SU-DHL-6 (cell line): Measurements from ENCODE around the gene MYL12B.

ENCODE experiments used
- H2AFZ ChIP-seq: fragments of 200-600 bp; sonication (generic); 2 replicates; pipeline ENCODE4 v1.6.1; 2014; ENCODE audit warnings: low read depth, mild to moderate bottlenecking, moderate library complexity, mixed read lengths, antibody characterized with exemption, low read length; ENCODE audit not compliant: severe bottlenecking
- H3F3A ChIP-seq: fragments of 200-600 bp; shearing (Covaris generic); 2 replicates; pipeline ENCODE4 v1.6.0; 2016; ENCODE audit warnings: antibody characterized with exemption, mild to moderate bottlenecking; ENCODE audit not compliant: insufficient read depth
- H3K27ac ChIP-seq: fragments of 200-600 bp; sonication (generic); 2 replicates; pipeline ENCODE4 v1.5.1; 2016; ENCODE audit warnings: low read depth, mild to moderate bottlenecking, low read length, moderate library complexity, mixed read lengths
- H3K27me3 ChIP-seq: fragments of 200-600 bp; sonication (generic), shearing (Covaris generic); 2 replicates; pipeline ENCODE4 v1.6.0; 2014; ENCODE audit warnings: mild to moderate bottlenecking, low read length
- H3K36me3 ChIP-seq: fragments of 200-600 bp; sonication (generic); 2 replicates; pipeline ENCODE4 v1.6.1; 2014; ENCODE audit warnings: mild to moderate bottlenecking, low read length, mixed read lengths
- H3K4me2 ChIP-seq: fragments of 300-600, 200-600 bp; shearing (Covaris generic), sonication (generic); 2 replicates; pipeline ENCODE4 v1.6.0; 2014; ENCODE audit warnings: low read length, low read depth, mild to moderate bottlenecking; ENCODE audit not compliant: poor library complexity, severe bottlenecking
- H3K4me3 ChIP-seq: fragments of 200-600 bp; sonication (generic); 2 replicates; pipeline ENCODE4 v1.5.1; 2014; ENCODE audit warnings: antibody characterized with exemption, low read length, mild to moderate bottlenecking, mixed read lengths; ENCODE audit not compliant: insufficient read depth, poor library complexity, severe bottlenecking
- H3K79me2 ChIP-seq: fragments of 200-600 bp; sonication (generic); 2 replicates; pipeline ENCODE4 v1.6.1; 2014; ENCODE audit warnings: mild to moderate bottlenecking, low read length, moderate library complexity; ENCODE audit not compliant: insufficient read depth
- H3K9ac ChIP-seq: fragments of 200-600 bp; sonication (generic); 2 replicates; pipeline ENCODE4 v1.7.0; 2014; ENCODE audit warnings: mild to moderate bottlenecking, low read length
- H3K9me2 ChIP-seq: fragments of 200-600 bp; sonication (generic); replicated peaks from 2 replicates; pipeline ENCODE4 v1.6.1; 2014; ENCODE audit warnings: low read length; ENCODE audit not compliant: insufficient read depth
- H3K9me3 ChIP-seq: fragments of 200-600 bp; sonication (generic); 2 replicates; pipeline ENCODE4 v1.6.1; 2014; ENCODE audit warnings: low read length, mixed read lengths; ENCODE audit not compliant: insufficient read depth
- H4K20me1 ChIP-seq: fragments of 200-600 bp; sonication (generic); 2 replicates; pipeline ENCODE4 v1.6.1; 2014; ENCODE audit warnings: low read depth, mild to moderate bottlenecking, antibody characterized with exemption, low read length, moderate library complexity, mixed read lengths
- EZH2phosphoT487 ChIP-seq: fragments of 200-600 bp; sonication (generic), shearing (Covaris generic); conservative IDR thresholded peaks from 2 replicates; pipeline ENCODE4 v1.6.1; 2018; ENCODE audit warnings: mild to moderate bottlenecking, antibody characterized with exemption, low read length, moderate library complexity, mixed read lengths
- TF ChIP-seq, protein P1 (sequence below): fragments of 200-600 bp; sonication (generic); IDR thresholded peaks from one replicate; pipeline ENCODE4 v1.5.1; 2017; ENCODE audit warnings: antibody characterized with exemption, mild to moderate bottlenecking, low read length, moderate library complexity; ENCODE audit not compliant: insufficient read depth, poor library complexity, severe bottlenecking

MYL12B gene

DNA sequence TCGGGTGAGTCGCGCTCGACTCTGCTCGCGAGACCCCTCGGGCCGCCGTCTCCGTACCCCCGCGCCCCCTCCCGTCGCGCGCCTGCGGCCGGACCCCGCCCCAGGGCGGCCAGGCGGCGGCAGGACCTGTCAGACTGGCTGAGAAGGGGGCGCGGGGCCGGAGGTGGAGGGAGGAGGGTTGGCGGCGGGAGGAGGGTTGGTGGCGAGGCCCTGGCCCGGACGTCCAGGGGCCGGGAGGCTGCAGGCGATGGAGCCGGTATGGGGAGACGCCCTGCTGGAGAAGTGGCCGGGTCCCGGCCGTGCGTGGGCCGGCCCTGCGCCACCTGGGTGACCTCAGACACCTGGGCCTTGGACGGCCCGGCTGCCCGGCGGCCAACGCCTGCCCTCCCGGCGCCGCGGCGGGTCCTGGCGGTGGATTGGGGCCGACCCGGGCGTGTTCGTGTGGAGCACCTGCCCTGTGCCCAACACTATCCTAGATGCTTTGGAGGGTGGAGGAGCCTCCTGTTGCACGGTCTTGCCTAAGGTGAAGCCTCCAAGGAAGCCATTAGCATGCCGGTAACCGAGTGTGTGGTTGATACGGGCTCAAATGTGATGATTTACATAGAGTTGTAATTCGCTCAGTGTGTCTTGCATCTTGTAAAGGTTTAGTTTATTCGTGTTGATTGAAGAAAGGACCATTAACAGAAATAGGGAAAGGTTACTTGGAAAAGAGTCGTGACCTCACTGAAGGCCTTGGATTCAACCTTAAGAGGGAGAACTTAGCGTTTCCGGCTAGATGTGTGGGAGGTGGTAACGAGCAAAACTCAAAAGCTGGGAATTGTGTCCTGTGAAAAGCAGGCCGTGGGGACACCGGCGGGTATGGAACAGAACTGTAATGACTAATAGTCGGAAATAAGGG, 550 bp downstream of the MYL12B start:
- peak overlapping the region; percentile 78 for H3K9ac ChIP-seq
- H3K9me3 ChIP-seq = no peaks in the 10 kb centered on the region
- H4K20me1 ChIP-seq = peaks cover 21% of the 10 kb centered on the region
- no peaks in the 10 kb centered on the region for H3K27me3 ChIP-seq
- H3K4me3 ChIP-seq = peak overlapping the region; percentile 96
- H3K9me2 ChIP-seq = no peaks in the 10 kb centered on the region
- peak overlapping the region; percentile 75 for H3K27ac ChIP-seq
- peak overlapping the region; percentile 95 for H3K4me2 ChIP-seq
- peaks cover 55% of the 10 kb centered on the region for H3K79me2 ChIP-seq
- H2AFZ ChIP-seq = peak overlapping the region; percentile 85
- H3K36me3 ChIP-seq = 0 out of 2 replicates have a peak, but pooled peaks cover 5% of the 10 kb centered on the region
- peaks cover 25% of the 10 kb centered on the region; the same call in 1 of the 2 replicates for H3F3A ChIP-seq
- TF ChIP-seq, protein P1, sequence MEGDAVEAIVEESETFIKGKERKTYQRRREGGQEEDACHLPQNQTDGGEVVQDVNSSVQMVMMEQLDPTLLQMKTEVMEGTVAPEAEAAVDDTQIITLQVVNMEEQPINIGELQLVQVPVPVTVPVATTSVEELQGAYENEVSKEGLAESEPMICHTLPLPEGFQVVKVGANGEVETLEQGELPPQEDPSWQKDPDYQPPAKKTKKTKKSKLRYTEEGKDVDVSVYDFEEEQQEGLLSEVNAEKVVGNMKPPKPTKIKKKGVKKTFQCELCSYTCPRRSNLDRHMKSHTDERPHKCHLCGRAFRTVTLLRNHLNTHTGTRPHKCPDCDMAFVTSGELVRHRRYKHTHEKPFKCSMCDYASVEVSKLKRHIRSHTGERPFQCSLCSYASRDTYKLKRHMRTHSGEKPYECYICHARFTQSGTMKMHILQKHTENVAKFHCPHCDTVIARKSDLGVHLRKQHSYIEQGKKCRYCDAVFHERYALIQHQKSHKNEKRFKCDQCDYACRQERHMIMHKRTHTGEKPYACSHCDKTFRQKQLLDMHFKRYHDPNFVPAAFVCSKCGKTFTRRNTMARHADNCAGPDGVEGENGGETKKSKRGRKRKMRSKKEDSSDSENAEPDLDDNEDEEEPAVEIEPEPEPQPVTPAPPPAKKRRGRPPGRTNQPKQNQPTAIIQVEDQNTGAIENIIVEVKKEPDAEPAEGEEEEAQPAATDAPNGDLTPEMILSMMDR = no peak
- TF ChIP-seq EZH2phosphoT487 = no peak

DNA sequence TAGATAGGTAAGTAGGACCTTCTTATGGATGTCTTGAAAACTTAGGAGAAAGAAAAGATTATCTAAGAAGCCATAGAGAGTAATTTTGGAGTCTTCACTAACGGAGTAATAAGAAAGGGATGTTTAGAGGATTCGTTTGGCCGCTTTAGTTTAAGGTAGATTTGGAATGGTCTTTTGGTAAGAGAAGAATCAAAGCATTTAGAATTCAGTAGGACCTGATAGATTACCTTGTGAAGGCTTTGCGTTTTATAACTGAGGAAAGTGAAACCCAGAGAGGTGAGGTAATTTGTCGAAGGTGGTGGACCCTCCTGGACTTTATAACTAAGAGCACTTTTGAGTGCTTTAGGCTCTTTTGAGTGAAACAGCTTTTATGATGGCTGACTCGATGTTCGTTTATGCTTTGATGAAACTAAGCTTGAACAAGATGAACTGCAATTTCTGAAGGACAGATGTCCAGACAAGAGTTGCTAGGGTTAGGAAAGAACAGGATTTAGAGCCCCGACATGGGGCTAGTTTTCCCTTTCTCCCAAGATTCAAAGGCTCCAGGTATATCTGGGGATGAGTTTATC, 1.3 kb downstream of the MYL12B start:
- peaks cover 21% of the 10 kb centered on the region for H4K20me1 ChIP-seq
- H3F3A ChIP-seq = peaks cover 20% of the 10 kb centered on the region; the same call in 1 of the 2 replicates
- peak overlapping the region; percentile 95 for H3K4me2 ChIP-seq
- no peaks in the 10 kb centered on the region for H3K9me2 ChIP-seq
- H3K9ac ChIP-seq = peak overlapping the region; percentile 78
- H3K79me2 ChIP-seq = peaks cover 62% of the 10 kb centered on the region
- no peak overlapping the region for H2AFZ ChIP-seq
- no peaks in the 10 kb centered on the region for H3K9me3 ChIP-seq
- H3K27ac ChIP-seq = no peak overlapping the region
- TF ChIP-seq, protein P1 = no peak
- no peak for TF ChIP-seq EZH2phosphoT487
- no peaks in the 10 kb centered on the region for H3K36me3 ChIP-seq
- H3K27me3 ChIP-seq = no peaks in the 10 kb centered on the region
- peak overlapping the region; percentile 96 for H3K4me3 ChIP-seq

DNA sequence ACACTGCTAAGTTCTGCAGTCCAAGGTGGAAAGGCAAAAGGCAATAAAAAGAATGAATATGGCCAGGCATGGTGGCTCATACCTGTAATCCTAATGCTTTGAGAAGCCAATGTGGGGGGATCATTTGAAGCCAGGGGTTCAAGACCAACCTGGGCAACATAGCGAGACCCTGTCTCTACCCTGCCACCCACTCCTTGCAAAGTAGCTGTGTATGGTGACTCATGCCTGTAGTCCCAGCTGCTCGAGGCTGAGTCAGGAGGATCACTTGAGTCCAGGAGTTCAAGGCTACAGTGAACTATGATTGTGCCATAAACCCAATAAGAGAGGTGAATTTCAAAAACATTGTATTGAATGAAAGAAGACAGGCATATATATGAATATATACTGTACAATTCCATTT, 2.4 kb downstream of the MYL12B start:
- no peak overlapping the region for H3K27ac ChIP-seq
- no peaks in the 10 kb centered on the region for H3K36me3 ChIP-seq
- peaks cover 73% of the 10 kb centered on the region for H3K79me2 ChIP-seq
- no peak overlapping the region for H3K9ac ChIP-seq
- H2AFZ ChIP-seq = no peak overlapping the region
- H3K9me2 ChIP-seq = no peaks in the 10 kb centered on the region
- peaks cover 21% of the 10 kb centered on the region for H4K20me1 ChIP-seq
- TF ChIP-seq, protein P1 = no peak
- TF ChIP-seq EZH2phosphoT487 = no peak
- H3K4me3 ChIP-seq = no peak overlapping the region
- H3K9me3 ChIP-seq = no peaks in the 10 kb centered on the region
- H3F3A ChIP-seq = 0 out of 2 replicates have a peak, but pooled peaks cover 8% of the 10 kb centered on the region
- H3K27me3 ChIP-seq = no peaks in the 10 kb centered on the region
- H3K4me2 ChIP-seq = peak overlapping the region; percentile 95
